ENCODE measurements around the gene XYLB. TPM values are rescaled to one million over a fixed set of nuclear protein-coding genes. Genes with fewer than 3 reads are reported as not detected.
A peak's percentile ranks its signal among the peaks of the same experiment; 100 is the strongest.

Gene XYLB
- total RNA-seq, 1 experiment from 2014 or later = 6.6 TPM

DNA sequence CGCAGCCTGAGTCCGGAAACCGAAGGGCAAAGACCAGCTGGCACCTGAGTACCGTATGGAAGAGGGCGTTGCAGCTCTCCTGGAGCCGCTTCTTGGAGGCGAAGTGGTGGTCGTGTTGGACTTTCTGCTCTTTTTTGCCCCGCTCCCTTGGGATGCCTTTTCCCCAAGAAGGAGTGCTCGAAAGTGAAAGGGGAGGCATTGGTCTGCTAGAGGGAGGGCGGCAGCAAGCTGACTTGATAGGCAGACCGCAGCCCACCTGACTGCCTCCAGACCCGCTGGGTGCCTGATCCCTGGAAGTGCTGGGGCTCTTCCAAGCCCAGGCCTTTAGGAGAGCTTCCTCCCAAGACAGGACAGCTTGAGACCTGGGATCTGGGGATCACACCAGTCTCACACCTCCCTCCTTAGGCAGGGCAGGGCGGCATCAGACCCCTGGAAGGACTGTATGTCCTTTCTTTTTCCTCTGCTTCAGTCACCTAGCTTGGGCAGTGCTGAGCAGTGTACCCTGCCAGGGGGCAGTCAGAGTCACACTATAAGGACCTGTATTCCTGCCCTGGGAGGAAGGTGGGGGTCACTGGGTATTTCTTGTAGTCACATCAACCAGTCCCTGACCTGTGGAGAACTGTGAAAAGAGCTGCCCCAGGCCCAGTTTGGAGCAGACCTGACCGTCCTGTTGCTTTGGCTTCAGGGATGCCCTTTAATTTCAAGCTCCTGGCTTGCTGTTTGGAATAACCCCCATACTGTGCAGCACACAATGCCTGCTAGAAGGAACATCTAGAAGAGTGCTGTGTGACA lies 109.2 kb downstream of the XYLB start:
- Histone ChIP-seq H3K27me3 (ENCODE audit: control insufficient read depth, insufficient read depth, low read length) (no peaks in the 10 kb centered on the region), H3K36me3 (ENCODE audit: control insufficient read depth, insufficient read depth, low read length) (no peaks in the 10 kb centered on the region), H3K4me3 (ENCODE audit: low read depth in 2 of 2, low read length in 2 of 2) (peak overlapping the region; percentile 56 to 66), H3K9me3 (ENCODE audit: control insufficient read depth, insufficient read depth, low read depth, low read length) (no peaks in the 10 kb centered on the region), H3K27ac (ENCODE audit: low read length) (no peak overlapping the region), H3K4me1 (ENCODE audit: control insufficient read depth, insufficient read depth, low read length) (peaks cover 7% of the 10 kb centered on the region; the same call in 1 of the 2 replicates)
- no TSS peak for BruUV-seq (replicated peaks)
- no peak; the same call in 1 of the 2 replicates for ATAC-seq
- ChIA-PET POLR2A (no interaction called here), CTCF (no interaction called here)
- intact Hi-C loops (cut with micrococcal nuclease; ENCODE audit: unreplicated experiment) = no loop called here
- in situ Hi-C loops (cut with HindIII; ENCODE audit: low pct_unique_long_range_greater_than_20kb, low sequenced_read_pairs) = no loop called here
- no peak for DNase-seq (ENCODE audit: low read depth, low spot score)
- TF ChIP-seq, protein P1, sequence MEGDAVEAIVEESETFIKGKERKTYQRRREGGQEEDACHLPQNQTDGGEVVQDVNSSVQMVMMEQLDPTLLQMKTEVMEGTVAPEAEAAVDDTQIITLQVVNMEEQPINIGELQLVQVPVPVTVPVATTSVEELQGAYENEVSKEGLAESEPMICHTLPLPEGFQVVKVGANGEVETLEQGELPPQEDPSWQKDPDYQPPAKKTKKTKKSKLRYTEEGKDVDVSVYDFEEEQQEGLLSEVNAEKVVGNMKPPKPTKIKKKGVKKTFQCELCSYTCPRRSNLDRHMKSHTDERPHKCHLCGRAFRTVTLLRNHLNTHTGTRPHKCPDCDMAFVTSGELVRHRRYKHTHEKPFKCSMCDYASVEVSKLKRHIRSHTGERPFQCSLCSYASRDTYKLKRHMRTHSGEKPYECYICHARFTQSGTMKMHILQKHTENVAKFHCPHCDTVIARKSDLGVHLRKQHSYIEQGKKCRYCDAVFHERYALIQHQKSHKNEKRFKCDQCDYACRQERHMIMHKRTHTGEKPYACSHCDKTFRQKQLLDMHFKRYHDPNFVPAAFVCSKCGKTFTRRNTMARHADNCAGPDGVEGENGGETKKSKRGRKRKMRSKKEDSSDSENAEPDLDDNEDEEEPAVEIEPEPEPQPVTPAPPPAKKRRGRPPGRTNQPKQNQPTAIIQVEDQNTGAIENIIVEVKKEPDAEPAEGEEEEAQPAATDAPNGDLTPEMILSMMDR (IDR thresholded peaks at IDR 0.05) = no peak
- no peak for TF ChIP-seq SIN3A (IDR thresholded peaks at IDR 0.05; ENCODE audit: borderline replicate concordance, insufficient read depth, low read depth, low read length)
- TF ChIP-seq, protein P2, sequence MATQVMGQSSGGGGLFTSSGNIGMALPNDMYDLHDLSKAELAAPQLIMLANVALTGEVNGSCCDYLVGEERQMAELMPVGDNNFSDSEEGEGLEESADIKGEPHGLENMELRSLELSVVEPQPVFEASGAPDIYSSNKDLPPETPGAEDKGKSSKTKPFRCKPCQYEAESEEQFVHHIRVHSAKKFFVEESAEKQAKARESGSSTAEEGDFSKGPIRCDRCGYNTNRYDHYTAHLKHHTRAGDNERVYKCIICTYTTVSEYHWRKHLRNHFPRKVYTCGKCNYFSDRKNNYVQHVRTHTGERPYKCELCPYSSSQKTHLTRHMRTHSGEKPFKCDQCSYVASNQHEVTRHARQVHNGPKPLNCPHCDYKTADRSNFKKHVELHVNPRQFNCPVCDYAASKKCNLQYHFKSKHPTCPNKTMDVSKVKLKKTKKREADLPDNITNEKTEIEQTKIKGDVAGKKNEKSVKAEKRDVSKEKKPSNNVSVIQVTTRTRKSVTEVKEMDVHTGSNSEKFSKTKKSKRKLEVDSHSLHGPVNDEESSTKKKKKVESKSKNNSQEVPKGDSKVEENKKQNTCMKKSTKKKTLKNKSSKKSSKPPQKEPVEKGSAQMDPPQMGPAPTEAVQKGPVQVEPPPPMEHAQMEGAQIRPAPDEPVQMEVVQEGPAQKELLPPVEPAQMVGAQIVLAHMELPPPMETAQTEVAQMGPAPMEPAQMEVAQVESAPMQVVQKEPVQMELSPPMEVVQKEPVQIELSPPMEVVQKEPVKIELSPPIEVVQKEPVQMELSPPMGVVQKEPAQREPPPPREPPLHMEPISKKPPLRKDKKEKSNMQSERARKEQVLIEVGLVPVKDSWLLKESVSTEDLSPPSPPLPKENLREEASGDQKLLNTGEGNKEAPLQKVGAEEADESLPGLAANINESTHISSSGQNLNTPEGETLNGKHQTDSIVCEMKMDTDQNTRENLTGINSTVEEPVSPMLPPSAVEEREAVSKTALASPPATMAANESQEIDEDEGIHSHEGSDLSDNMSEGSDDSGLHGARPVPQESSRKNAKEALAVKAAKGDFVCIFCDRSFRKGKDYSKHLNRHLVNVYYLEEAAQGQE (IDR thresholded peaks at IDR 0.05; ENCODE audit: insufficient read depth in 1 of 2, low read depth in 2 of 2, low read length in 1 of 2) = no peak

DNA sequence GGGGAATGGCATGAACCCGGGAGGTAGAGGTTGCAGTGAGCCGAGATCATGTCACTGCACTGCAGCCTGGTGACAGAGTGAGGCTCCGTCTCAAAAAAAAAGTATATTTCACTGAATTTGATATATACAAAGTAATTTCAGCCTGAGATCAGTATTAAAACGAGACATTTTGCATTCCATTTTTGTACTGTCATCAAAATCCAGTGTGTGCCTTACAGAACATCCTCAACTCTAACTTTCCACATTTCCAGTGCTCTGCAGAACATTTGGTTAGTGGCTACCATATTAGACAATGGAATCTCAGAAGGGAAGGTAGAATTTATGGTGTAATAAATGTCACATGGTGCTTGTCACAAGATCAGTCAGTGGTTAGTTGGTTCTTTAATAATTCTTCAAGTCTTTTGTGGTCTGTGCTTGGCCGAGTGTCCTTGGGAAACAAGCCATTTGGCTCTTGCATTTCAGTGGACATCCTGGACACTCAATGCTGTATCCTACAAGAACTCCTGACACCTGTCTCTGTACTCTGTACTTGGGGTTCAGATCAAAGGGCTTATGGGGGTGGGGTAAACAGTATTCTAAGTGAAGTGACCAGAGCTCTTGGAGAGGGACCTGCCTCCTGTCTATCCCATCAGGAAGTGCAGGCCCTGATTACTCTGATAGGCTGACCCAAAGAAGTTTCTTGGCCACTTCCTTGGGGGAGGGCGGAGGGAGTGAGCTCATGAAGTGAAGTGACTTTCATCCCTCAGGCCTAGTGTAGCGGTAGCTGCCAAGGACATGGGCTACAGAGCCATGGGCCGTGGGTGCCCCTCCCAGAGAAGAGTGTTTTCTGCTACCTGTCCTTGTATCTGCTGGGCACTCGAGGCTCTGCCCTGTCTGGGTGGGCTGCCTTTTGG lies 110.8 kb downstream of the XYLB start:
- CTCF ChIA-PET = no interaction called here
- BruUV-seq (replicated peaks) = TSS peak; percentile 18

More for the DNA sequence above, 110.8 kb downstream of the XYLB start:
- H3K4me1 ChIP-seq (ENCODE audit: control insufficient read depth, insufficient read depth, low read length) = peaks cover 7% of the 10 kb centered on the region; the same call in 1 of the 2 replicates
- TF ChIP-seq SIN3A (IDR thresholded peaks at IDR 0.05; ENCODE audit: borderline replicate concordance, insufficient read depth, low read depth, low read length) = no peak
- no peak for TF ChIP-seq POLR2AphosphoS5 (IDR thresholded peaks at IDR 0.05; ENCODE audit: low read depth, low read length)
- TF ChIP-seq, protein P1 (IDR thresholded peaks at IDR 0.05) = no peak
- TF ChIP-seq, protein P2 (IDR thresholded peaks at IDR 0.05; ENCODE audit: insufficient read depth in 1 of 2, low read depth in 2 of 2, low read length in 1 of 2) = no peak
- TF ChIP-seq TCF7L2 (IDR thresholded peaks at IDR 0.05; ENCODE audit: low read depth, low read length) = no peak
- intact Hi-C loops (cut with micrococcal nuclease; ENCODE audit: unreplicated experiment) (no loop called here), in situ Hi-C loops (cut with HindIII; ENCODE audit: low pct_unique_long_range_greater_than_20kb, low sequenced_read_pairs) (no loop called here)
- ATAC-seq (no peak), DNase-seq (ENCODE audit: low read depth, low spot score) (no peak)
- POLR2A ChIA-PET = no interaction called here
- H3K4me3 ChIP-seq (ENCODE audit: low read depth in 2 of 2, low read length in 2 of 2) = no peak overlapping the region
- no peaks in the 10 kb centered on the region for H3K36me3 ChIP-seq (ENCODE audit: control insufficient read depth, insufficient read depth, low read length)
- H3K9me3 ChIP-seq (ENCODE audit: control insufficient read depth, insufficient read depth, low read depth, low read length) = no peaks in the 10 kb centered on the region
- H3K27me3 ChIP-seq (ENCODE audit: control insufficient read depth, insufficient read depth, low read length) = no peaks in the 10 kb centered on the region
- H3K27ac ChIP-seq (ENCODE audit: low read length) = no peak overlapping the region

Measured in Panc1 (cell line).